Measurements from ENCODE around the gene OGFOD2.
A peak's percentile ranks its signal among the peaks of the same experiment; 100 is the strongest.

The OGFOD2 gene

DNA sequence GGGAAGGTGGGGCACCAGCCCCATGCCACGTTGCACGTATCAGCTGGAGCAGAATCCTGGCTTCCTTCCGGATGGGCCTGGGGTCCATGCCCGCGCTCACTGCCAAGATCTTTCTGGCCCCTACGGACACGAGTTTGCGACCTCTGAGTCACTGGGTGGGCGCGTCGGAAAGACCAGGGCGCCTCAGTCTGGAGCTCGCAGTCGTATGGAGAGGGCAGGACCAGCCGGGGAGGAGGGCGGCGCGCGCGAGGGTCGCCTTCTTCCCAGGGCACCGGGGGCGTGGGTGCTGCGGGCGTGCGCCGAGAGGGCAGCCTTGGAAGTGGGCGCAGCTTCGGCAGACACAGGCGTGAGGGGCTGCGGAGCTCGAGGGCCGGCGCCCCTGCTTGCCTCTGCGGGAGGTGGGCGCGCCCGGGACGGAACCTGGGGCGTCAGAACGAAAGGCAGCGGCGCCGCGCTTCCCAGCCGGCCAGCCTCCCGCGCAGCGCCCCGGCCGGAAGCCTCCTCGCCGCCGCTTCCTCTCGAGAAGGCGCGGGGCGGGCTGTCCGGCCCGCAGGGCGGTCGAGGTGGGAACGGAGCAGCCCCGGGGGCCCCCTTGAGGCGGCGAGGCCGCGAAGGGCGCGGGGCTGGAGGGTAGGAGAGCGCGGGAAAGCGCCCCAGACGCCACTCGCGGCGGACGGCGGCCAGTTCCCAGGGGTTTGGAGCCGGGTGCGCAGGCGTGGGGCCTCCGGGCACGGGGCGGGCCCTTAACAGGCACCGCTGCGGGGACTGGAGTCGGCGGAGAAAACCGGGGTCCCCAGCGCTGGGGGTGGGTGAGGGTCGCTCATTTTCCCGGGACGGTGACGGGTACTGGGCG is 5.4 kb downstream of the OGFOD2 start, which contains the start of gene ARL6IP4:
Gene ARL6IP4, plus strand, starts transcription at position 499 of the 853 bp plus-strand sequence. CDS start 459 bp downstream, outside the sequence.
- Histone ChIP-seq H3K27ac (ENCODE audit: low read depth, low read length) (peak within 1 kb of the TSS; percentile 60), H3K4me3 (ENCODE audit: low read depth in 1 of 5, low read length in 5 of 5) (peak within 1 kb of the TSS; percentile 78 to 81 (median 80)), H3K9ac (ENCODE audit: low read length in 5 of 5) (peak within 1 kb of the TSS; percentile 72 to 90 (median 88)), H3K36me3 (ENCODE audit: control insufficient read depth in 5 of 5, insufficient read depth in 5 of 5, low read length in 5 of 5) (peaks cover 0 to 35% (median 25%) of the 10 kb centered on the region in 5 donors), H3K9me3 (ENCODE audit: control insufficient read depth in 5 of 5, low read length in 5 of 5) (no peaks in the 10 kb centered on the region), H3K4me1 (ENCODE audit: control insufficient read depth in 5 of 5, insufficient read depth in 5 of 5, low read length in 5 of 5) (peaks cover 27 to 86% (median 84%) of the 10 kb centered on the region in 5 donors), H3K27me3 (ENCODE audit: control insufficient read depth in 5 of 5, insufficient read depth in 4 of 5, low read length in 5 of 5) (no peaks in the 10 kb centered on the region)

DNA sequence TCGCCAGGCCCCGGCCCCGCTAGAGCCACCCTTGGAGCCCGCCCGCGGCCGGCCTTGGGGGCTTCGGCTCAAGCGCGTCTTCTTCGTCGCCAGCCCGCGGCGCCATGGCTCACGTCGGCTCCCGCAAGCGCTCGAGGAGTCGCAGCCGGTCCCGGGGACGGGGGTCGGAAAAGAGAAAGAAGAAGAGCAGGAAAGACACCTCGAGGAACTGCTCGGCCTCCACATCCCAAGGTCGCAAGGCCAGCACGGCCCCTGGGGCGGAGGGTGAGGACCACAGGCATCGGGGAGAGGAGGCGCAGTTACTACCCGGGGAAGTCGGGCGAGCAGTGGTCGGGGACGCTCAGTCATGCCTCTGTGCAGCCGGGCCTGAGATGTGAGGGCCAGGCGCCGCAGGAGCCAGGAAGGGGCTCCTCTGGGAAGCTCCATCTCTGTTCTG is 6.0 kb downstream of the OGFOD2 start:
- Histone ChIP-seq H3K27ac (ENCODE audit: low read depth, low read length) (peak overlapping the region; percentile 60), H3K9ac (ENCODE audit: low read length in 5 of 5) (peak overlapping the region; percentile 72 to 90 (median 88)), H3K4me3 (ENCODE audit: low read depth in 1 of 5, low read length in 5 of 5) (peak overlapping the region; percentile 78 to 81 (median 80)), H3K36me3 (ENCODE audit: control insufficient read depth in 5 of 5, insufficient read depth in 5 of 5, low read length in 5 of 5) (peaks cover 0 to 41% (median 28%) of the 10 kb centered on the region in 5 donors), H3K9me3 (ENCODE audit: control insufficient read depth in 5 of 5, low read length in 5 of 5) (no peaks in the 10 kb centered on the region), H3K27me3 (ENCODE audit: control insufficient read depth in 5 of 5, insufficient read depth in 4 of 5, low read length in 5 of 5) (no peaks in the 10 kb centered on the region), H3K4me1 (ENCODE audit: control insufficient read depth in 5 of 5, insufficient read depth in 5 of 5, low read length in 5 of 5) (peaks cover 22 to 82% (median 80%) of the 10 kb centered on the region in 5 donors)

DNA sequence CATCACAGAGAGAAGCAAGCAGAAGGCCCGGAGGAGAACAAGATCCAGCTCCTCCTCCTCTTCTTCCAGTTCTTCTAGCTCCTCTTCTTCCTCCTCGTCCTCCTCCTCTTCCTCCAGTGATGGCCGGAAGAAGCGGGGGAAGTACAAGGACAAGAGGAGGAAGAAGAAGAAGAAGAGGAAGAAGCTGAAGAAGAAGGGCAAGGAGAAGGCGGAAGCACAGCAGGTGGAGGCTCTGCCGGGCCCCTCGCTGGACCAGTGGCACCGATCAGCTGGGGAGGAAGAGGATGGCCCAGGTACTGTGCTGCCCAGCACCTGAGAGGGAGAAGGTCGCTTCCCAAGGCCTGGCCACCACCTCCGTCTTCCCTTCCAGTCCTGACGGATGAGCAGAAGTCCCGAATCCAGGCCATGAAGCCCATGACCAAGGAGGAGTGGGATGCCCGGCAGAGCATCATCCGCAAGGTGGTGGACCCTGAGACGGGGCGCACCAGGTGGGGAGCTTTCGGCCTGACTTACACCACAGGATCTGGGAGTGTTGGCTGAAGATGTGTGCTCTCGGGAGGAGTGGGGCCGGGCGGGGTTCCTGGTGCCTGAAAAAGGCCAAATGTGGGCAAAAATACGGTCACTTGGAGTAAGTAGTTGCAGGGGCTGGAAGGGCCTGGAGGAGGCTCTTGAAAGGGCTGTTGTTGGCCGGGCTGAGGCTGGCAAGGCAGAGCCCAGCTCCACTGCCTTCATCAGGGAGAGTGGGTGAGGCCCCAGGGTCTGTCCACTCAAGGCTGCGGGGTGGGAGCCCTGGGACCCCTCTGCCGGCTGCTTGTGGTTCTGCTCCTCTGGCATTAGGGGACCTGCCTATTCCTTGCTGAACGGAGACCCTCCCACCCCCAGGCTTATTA is 6.8 kb downstream of the OGFOD2 start:
- Histone ChIP-seq H3K36me3 (ENCODE audit: control insufficient read depth in 5 of 5, insufficient read depth in 5 of 5, low read length in 5 of 5) (peaks cover 0 to 48% (median 34%) of the 10 kb centered on the region in 5 donors), H3K4me1 (ENCODE audit: control insufficient read depth in 5 of 5, insufficient read depth in 5 of 5, low read length in 5 of 5) (peaks cover 20 to 75% (median 72%) of the 10 kb centered on the region in 5 donors), H3K4me3 (ENCODE audit: low read depth in 1 of 5, low read length in 5 of 5) (peak overlapping the region; percentile 78 to 81 (median 80)), H3K9ac (ENCODE audit: low read length in 5 of 5) (peak overlapping the region; percentile 72 to 90 (median 88)), H3K27me3 (ENCODE audit: control insufficient read depth in 5 of 5, insufficient read depth in 4 of 5, low read length in 5 of 5) (no peaks in the 10 kb centered on the region), H3K27ac (ENCODE audit: low read depth, low read length) (peak overlapping the region; percentile 60), H3K9me3 (ENCODE audit: control insufficient read depth in 5 of 5, low read length in 5 of 5) (no peaks in the 10 kb centered on the region)

DNA sequence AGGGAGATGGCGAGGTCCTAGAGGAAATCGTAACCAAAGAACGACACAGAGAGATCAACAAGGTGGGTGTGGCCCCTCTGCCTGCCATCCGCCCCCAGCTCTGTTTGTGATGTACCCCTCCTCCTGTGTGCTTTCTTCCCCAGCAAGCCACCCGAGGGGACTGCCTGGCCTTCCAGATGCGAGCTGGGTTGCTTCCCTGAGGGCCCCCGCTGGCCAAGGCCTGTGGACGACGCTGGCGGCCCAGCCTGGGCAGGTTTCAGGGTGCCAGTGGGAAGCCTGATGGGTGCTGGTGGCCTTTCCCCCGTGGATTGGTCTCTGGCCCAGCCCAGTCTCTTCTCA is 7.4 kb downstream of the OGFOD2 start:
- peaks cover 18 to 70% (median 68%) of the 10 kb centered on the region in 5 donors for H3K4me1 ChIP-seq (ENCODE audit: control insufficient read depth in 5 of 5, insufficient read depth in 5 of 5, low read length in 5 of 5)
- H3K27ac ChIP-seq (ENCODE audit: low read depth, low read length) = peak overlapping the region; percentile 60
- peaks cover 0 to 48% (median 39%) of the 10 kb centered on the region in 5 donors for H3K36me3 ChIP-seq (ENCODE audit: control insufficient read depth in 5 of 5, insufficient read depth in 5 of 5, low read length in 5 of 5)
- peak overlapping the region in 2 of 5 donors; percentile 53 to 89 for H3K9ac ChIP-seq (ENCODE audit: low read length in 5 of 5)
- no peaks in the 10 kb centered on the region for H3K27me3 ChIP-seq (ENCODE audit: control insufficient read depth in 5 of 5, insufficient read depth in 4 of 5, low read length in 5 of 5)
- H3K9me3 ChIP-seq (ENCODE audit: control insufficient read depth in 5 of 5, low read length in 5 of 5) = no peaks in the 10 kb centered on the region
- H3K4me3 ChIP-seq (ENCODE audit: low read depth in 1 of 5, low read length in 5 of 5) = peak overlapping the region in 2 of 5 donors; percentile 6 to 78

DNA sequence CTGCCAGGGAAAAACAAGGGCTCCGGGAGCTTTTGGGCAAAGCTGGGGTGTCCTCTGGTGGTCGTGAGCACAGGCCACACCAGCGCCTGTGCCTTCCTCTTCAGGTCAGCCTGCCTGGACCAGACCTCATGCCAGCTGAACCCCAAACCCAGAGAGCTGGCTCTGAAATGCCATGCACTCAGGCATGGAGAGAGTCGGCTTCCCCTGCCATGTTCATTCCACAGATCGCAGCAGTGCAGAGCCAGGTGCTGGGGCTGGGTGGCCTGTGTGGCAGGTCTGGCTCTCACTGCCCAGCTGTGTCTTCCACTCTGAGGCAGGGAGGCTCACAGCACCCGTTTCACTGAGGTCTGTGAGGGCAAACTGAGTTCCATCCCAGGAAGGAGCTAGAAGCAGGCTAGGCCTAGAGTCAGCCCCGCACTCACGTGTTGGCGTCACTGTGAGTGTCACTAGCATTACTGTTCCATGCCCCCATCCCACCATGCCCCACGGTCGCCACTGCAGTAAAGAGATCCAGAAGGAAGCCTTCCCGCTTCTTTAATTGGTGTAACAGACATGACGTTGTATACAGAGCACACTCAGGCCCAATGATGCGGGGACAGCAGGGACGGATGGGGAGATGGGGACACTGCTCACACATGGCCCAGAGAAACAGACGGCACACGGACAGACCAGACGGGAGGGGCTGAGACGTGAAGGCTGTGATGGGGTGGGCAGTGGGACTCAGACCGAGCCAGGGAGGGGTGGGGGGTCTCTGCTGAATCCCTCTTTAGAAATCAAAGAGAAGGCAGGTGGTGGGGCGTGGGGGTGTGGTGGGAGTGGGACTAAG is 8.1 kb downstream of the OGFOD2 start:
- Histone ChIP-seq H3K4me1 (ENCODE audit: control insufficient read depth in 5 of 5, insufficient read depth in 5 of 5, low read length in 5 of 5) (peaks cover 18 to 70% (median 62%) of the 10 kb centered on the region in 5 donors), H3K4me3 (ENCODE audit: low read depth in 1 of 5, low read length in 5 of 5) (no peak overlapping the region), H3K27me3 (ENCODE audit: control insufficient read depth in 5 of 5, insufficient read depth in 4 of 5, low read length in 5 of 5) (no peaks in the 10 kb centered on the region), H3K27ac (ENCODE audit: low read depth, low read length) (no peak overlapping the region), H3K36me3 (ENCODE audit: control insufficient read depth in 5 of 5, insufficient read depth in 5 of 5, low read length in 5 of 5) (peaks cover 0 to 50% (median 44%) of the 10 kb centered on the region in 5 donors), H3K9me3 (ENCODE audit: control insufficient read depth in 5 of 5, low read length in 5 of 5) (no peaks in the 10 kb centered on the region), H3K9ac (ENCODE audit: low read length in 5 of 5) (peak overlapping the region in 1 of 5 donors; percentile 89)

DNA sequence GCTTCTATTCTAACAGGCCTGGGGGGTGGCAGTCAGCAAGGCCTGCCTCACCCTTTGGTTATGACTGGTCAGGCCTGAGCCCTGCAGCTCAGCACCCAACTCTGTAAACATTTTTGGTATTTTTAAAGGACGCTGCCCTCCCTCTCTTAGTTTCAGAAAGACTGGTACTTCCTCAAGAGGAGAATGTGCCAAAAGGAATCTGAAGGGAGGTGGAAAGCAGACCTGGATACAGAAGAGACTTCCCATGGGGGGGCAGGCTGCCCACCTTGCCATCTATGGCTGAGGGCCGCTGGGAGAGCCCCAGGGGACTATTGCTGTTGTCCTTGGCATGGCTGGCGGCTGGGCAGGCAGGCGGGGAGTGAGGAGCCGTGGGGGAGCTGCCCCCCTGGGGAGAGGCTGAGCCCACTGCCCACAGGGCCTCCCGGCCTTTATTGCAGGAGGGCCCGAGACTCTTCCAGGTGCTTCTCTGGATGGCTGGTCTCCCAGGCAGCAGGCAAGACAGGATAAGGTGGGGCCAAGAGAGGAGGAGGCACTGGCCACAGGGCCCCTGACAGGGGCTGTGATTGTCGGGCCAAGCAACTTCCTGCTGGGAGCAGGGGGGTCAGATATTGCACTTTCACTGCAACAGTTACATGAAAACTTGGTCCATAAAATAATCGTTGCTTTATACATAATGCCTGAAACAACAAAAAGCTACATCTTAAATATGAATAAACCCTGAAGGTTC is 8.9 kb downstream of the OGFOD2 start:
- peaks cover 18 to 63% (median 58%) of the 10 kb centered on the region in 5 donors for H3K4me1 ChIP-seq (ENCODE audit: control insufficient read depth in 5 of 5, insufficient read depth in 5 of 5, low read length in 5 of 5)
- H3K4me3 ChIP-seq (ENCODE audit: low read depth in 1 of 5, low read length in 5 of 5) = no peak overlapping the region
- no peaks in the 10 kb centered on the region for H3K27me3 ChIP-seq (ENCODE audit: control insufficient read depth in 5 of 5, insufficient read depth in 4 of 5, low read length in 5 of 5)
- H3K27ac ChIP-seq (ENCODE audit: low read depth, low read length) = no peak overlapping the region
- H3K9ac ChIP-seq (ENCODE audit: low read length in 5 of 5) = peak overlapping the region in 2 of 5 donors; percentile 24
- H3K36me3 ChIP-seq (ENCODE audit: control insufficient read depth in 5 of 5, insufficient read depth in 5 of 5, low read length in 5 of 5) = peaks cover 0 to 55% (median 43%) of the 10 kb centered on the region in 5 donors
- no peaks in the 10 kb centered on the region for H3K9me3 ChIP-seq (ENCODE audit: control insufficient read depth in 5 of 5, low read length in 5 of 5)

DNA sequence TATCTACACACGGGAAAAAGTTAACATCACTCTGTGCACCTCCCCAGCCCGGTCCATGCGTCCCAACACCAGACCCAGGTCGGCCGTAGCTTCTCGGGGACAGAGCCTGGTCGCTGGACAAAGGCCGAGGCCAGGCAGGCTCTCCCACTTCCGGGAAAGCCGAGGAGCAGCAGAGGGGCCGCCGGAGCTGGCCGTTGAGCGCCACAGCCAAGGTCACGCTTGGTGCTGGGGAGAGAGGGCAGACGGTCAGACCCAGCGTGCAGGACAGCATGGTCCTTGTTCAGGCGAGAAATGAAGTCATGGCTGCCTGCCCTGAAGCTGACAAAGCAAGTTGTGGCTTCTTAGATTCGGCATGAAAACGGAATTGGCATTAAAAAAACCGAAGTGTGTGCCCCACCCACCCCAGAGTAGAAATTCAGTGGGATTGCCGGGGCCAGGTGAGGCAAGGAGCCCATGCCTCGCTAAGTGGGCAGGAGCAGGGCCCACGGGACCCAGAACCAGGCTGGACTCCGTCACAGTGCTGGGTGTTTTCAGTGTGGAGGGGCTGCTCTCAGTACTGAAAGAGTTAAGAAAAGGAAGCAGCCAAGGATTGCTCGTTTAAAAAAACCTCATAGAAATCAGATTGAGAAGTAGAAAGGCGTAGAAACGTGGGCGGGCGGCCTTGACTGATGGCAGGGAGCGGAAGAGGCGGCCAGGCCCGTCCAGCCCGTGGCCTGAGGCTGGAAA is 9.7 kb downstream of the OGFOD2 start:
- Histone ChIP-seq H3K9ac (ENCODE audit: low read length in 5 of 5) (peak overlapping the region in 3 of 5 donors; percentile 8 to 74 (median 64)), H3K27ac (ENCODE audit: low read depth, low read length) (no peak overlapping the region), H3K4me3 (ENCODE audit: low read depth in 1 of 5, low read length in 5 of 5) (peak overlapping the region in 3 of 5 donors; percentile 13 to 41 (median 22)), H3K9me3 (ENCODE audit: control insufficient read depth in 5 of 5, low read length in 5 of 5) (no peaks in the 10 kb centered on the region), H3K27me3 (ENCODE audit: control insufficient read depth in 5 of 5, insufficient read depth in 4 of 5, low read length in 5 of 5) (no peaks in the 10 kb centered on the region), H3K36me3 (ENCODE audit: control insufficient read depth in 5 of 5, insufficient read depth in 5 of 5, low read length in 5 of 5) (peaks cover 0 to 63% (median 42%) of the 10 kb centered on the region in 5 donors), H3K4me1 (ENCODE audit: control insufficient read depth in 5 of 5, insufficient read depth in 5 of 5, low read length in 5 of 5) (peaks cover 17 to 55% (median 50%) of the 10 kb centered on the region in 5 donors)

DNA sequence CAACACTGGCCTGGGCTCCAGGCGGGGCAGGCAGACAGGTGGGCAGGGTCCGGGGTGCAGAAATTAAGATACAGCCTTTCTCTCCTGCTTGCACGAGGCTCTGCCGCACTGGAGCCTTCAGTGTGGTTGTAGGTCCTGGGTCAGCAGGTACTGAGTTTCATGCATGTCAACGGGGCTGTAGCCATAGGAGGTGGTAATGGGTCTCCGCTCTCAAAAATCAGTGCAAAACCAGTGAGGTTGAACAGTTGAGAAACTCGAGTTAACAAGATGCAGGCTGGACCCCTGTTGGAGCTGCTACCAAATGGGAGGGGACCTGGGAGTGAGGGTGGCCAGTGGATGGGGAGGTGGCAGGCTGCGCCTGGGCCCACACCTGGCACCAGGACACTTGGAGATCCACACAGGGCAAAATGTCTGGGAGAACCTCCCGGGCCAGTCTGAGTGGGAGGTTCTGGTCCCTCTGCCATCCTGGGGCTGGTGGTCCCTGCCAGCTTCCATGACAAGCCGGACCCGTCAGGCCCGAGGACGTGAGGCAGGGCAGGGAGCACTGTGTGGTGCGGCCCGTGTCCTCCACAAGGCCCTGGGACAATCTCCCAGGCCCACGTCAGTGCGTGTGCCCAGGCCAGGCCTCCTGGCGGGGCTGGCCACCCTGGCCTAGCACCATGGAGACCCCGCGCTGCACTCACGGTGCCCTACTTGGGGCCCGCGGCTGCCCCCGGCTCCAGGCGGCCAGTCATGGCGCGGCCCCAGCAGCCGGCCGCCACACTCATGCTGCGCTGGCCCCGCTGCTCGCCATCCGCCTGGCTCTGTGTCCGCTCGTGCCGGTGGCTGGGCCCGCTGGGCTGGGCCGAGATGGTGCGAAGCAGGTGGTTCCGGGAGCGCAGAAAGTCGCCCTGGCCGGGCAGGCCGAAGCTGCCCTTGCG is 10.6 kb downstream of the OGFOD2 start:
- H3K9me3 ChIP-seq (ENCODE audit: control insufficient read depth in 5 of 5, low read length in 5 of 5) = no peaks in the 10 kb centered on the region
- no peak overlapping the region for H3K27ac ChIP-seq (ENCODE audit: low read depth, low read length)
- no peak overlapping the region for H3K4me3 ChIP-seq (ENCODE audit: low read depth in 1 of 5, low read length in 5 of 5)
- no peaks in the 10 kb centered on the region for H3K27me3 ChIP-seq (ENCODE audit: control insufficient read depth in 5 of 5, insufficient read depth in 4 of 5, low read length in 5 of 5)
- peak overlapping the region in 1 of 5 donors; percentile 74 for H3K9ac ChIP-seq (ENCODE audit: low read length in 5 of 5)
- peaks cover 0 to 71% (median 50%) of the 10 kb centered on the region in 5 donors for H3K36me3 ChIP-seq (ENCODE audit: control insufficient read depth in 5 of 5, insufficient read depth in 5 of 5, low read length in 5 of 5)
- peaks cover 14 to 48% (median 44%) of the 10 kb centered on the region in 5 donors for H3K4me1 ChIP-seq (ENCODE audit: control insufficient read depth in 5 of 5, insufficient read depth in 5 of 5, low read length in 5 of 5)
